ENCODE measurements around the gene CCDC142.

CCDC142 gene

GRCh38 chr2:74458938-74459363, 23.8 kb downstream of the CCDC142 start:
- no peak for TF ChIP-seq CTCF (IDR thresholded peaks at IDR 0.05)
- no peak for DNase-seq (ENCODE audit: low spot score)
- H3K4me3 ChIP-seq, result peak overlapping the region; percentile 80
- H3K27ac ChIP-seq, result peak overlapping the region; percentile 88 to 97

GRCh38 chr2:74458132-74458937, 24.5 kb downstream of the CCDC142 start, which contains the start of gene WBP1:
Gene WBP1 (plus strand): TSS chr2:74458438. CDS start chr2:74458603, 165 bp downstream.
- no peak for TF ChIP-seq CTCF (IDR thresholded peaks at IDR 0.05)
- Histone ChIP-seq H3K27ac (peak within 1 kb of the TSS; percentile 96 to 97), H3K4me3 (peak within 1 kb of the TSS; percentile 82)
- peak; percentile 100 for DNase-seq (ENCODE audit: low spot score)

GRCh38 chr2:74457549-74458131, 25.2 kb downstream of the CCDC142 start:
- no peak for TF ChIP-seq CTCF (IDR thresholded peaks at IDR 0.05)
- no peak for DNase-seq (ENCODE audit: low spot score)
- H3K4me3 ChIP-seq, result peak overlapping the region; percentile 82
- H3K27ac ChIP-seq, result peak overlapping the region; percentile 96 to 97

- DNase-seq (ENCODE audit: low spot score), result no peak
- H3K4me3 ChIP-seq, result peak overlapping the region; percentile 82
- no peak for TF ChIP-seq CTCF (IDR thresholded peaks at IDR 0.05)
- peak overlapping the region; percentile 96 to 97 for H3K27ac ChIP-seq
These were observed 25.7 kb downstream of the CCDC142 start for GRCh38 chr2:74457129-74457548.

- peak within 1 kb of the TSS; percentile 47 to 83 for H3K27ac ChIP-seq
- TF ChIP-seq CTCF (IDR thresholded peaks at IDR 0.05), result no peak
- peak; percentile 98 for DNase-seq (ENCODE audit: low spot score)
- peak within 1 kb of the TSS; percentile 92 for H3K4me3 ChIP-seq
These were observed 27.9 kb downstream of the CCDC142 start, which contains the start of gene INO80B for GRCh38 chr2:74454654-74455511. Gene INO80B (plus strand): TSS chr2:74455087. CDS start chr2:74455117, 30 bp downstream.

- Histone ChIP-seq H3K4me3 (no peak overlapping the region), H3K27ac (no peak overlapping the region)
- DNase-seq (ENCODE audit: low spot score), result no peak
- TF ChIP-seq CTCF (IDR thresholded peaks at IDR 0.05), result no peak
These were observed 32.1 kb downstream of the CCDC142 start for GRCh38 chr2:74450570-74451190.
